Activated T-cell treated with anti-CD3 and anti-CD28 coated beads, Interleukin-2, amount 50 U/mL, for 72 hours (primary cell): Measurements from ENCODE around the gene CDH4. TPM values are rescaled to one million over a fixed set of nuclear protein-coding genes. Genes with fewer than 3 reads are reported as not detected.

Experiments used
- ATAC-seq, 2 donors: fragments of 150-1000 bp; cut with Tn5 transposase; replicated peaks in 1 of 2; 2 replicates each; pipeline ENCODE4 v1.10.0; 2021; ENCODE audit warnings: moderate library complexity in 2 of 2, mild to moderate bottlenecking in 1 of 2
- DNase-seq, 2 donors: peaks; one replicate each; pipeline ENCODE4 v3.0.0; 2021 to 2022; ENCODE audit warnings: mixed read lengths in 1 of 2
- H3K27ac Mint-ChIP-seq: one replicate; pipeline ENCODE4 v1.8.0; 2022; ENCODE audit warnings: mild to moderate bottlenecking, moderate library complexity, mixed read lengths
- H3K27me3 Mint-ChIP-seq: one replicate; pipeline ENCODE4 v1.8.0; 2022; ENCODE audit warnings: low read depth, mixed read lengths
- H3K36me3 Mint-ChIP-seq, 2 donors: one replicate each; pipeline ENCODE4 v1.8.0; 2022; ENCODE audit warnings: mixed read lengths in 2 of 2, mild to moderate bottlenecking in 1 of 2; ENCODE audit not compliant: insufficient read depth in 2 of 2
- H3K4me1 Mint-ChIP-seq: one replicate; pipeline ENCODE4 v1.8.0; 2022; ENCODE audit warnings: low read depth, mixed read lengths
- H3K4me3 Mint-ChIP-seq, 2 donors: one replicate each; pipeline ENCODE4 v1.8.0; 2022; ENCODE audit warnings: mild to moderate bottlenecking in 2 of 2, mixed read lengths in 2 of 2, moderate library complexity in 2 of 2
- H3K9me3 Mint-ChIP-seq, 2 donors: one replicate each; pipeline ENCODE4 v1.8.0; 2022; ENCODE audit warnings: mixed read lengths in 2 of 2
- total RNA-seq, 2 donors: library from RNA; stranded (reverse); gene quantifications; one replicate each; pipeline ENCODE4 v1.2.3, GENCODE V29; 2022

The CDH4 gene
- total RNA-seq, 2 donors from 2014 or later = 0.17 to 0.35 TPM

- no peak for ATAC-seq
- Mint-ChIP-seq H3K9me3 (no peaks in the 10 kb centered on the region), H3K27ac (no peak overlapping the region), H3K27me3 (no peaks in the 10 kb centered on the region), H3K4me3 (no peak overlapping the region), H3K36me3 (no peaks in the 10 kb centered on the region), H3K4me1 (no peaks in the 10 kb centered on the region)
- no peak for DNase-seq
Observed at GRCh38 chr20:61684136-61684535, 432.1 kb downstream of the CDH4 start.

GRCh38 chr20:61684583-61685235, 432.6 kb downstream of the CDH4 start:
- Mint-ChIP-seq H3K27ac (no peak overlapping the region), H3K4me1 (no peaks in the 10 kb centered on the region), H3K27me3 (no peaks in the 10 kb centered on the region), H3K4me3 (no peak overlapping the region), H3K9me3 (no peaks in the 10 kb centered on the region), H3K36me3 (no peaks in the 10 kb centered on the region)
- ATAC-seq = no peak
- DNase-seq = no peak

GRCh38 chr20:61685462-61685861, 433.4 kb downstream of the CDH4 start:
- ATAC-seq (no peak), DNase-seq (no peak)
- no peak overlapping the region for H3K27ac Mint-ChIP-seq
- no peaks in the 10 kb centered on the region for H3K9me3 Mint-ChIP-seq
- no peak overlapping the region for H3K4me3 Mint-ChIP-seq
- H3K4me1 Mint-ChIP-seq = no peaks in the 10 kb centered on the region
- no peaks in the 10 kb centered on the region for H3K36me3 Mint-ChIP-seq
- H3K27me3 Mint-ChIP-seq = no peaks in the 10 kb centered on the region

GRCh38 chr20:61686051-61686936, 434.2 kb downstream of the CDH4 start:
- Mint-ChIP-seq H3K27me3 (no peaks in the 10 kb centered on the region), H3K9me3 (no peaks in the 10 kb centered on the region), H3K4me1 (no peaks in the 10 kb centered on the region), H3K36me3 (no peaks in the 10 kb centered on the region), H3K27ac (no peak overlapping the region), H3K4me3 (no peak overlapping the region)
- no peak for DNase-seq
- no peak for ATAC-seq

GRCh38 chr20:61688411-61688810, 436.4 kb downstream of the CDH4 start:
- Mint-ChIP-seq H3K4me3 (no peak overlapping the region), H3K36me3 (no peaks in the 10 kb centered on the region), H3K27ac (no peak overlapping the region), H3K4me1 (no peaks in the 10 kb centered on the region), H3K9me3 (no peaks in the 10 kb centered on the region), H3K27me3 (no peaks in the 10 kb centered on the region)
- ATAC-seq (no peak), DNase-seq (no peak)

GRCh38 chr20:61690150-61690549, 438.1 kb downstream of the CDH4 start:
- H3K36me3 Mint-ChIP-seq = no peaks in the 10 kb centered on the region
- H3K4me1 Mint-ChIP-seq = no peaks in the 10 kb centered on the region
- H3K27me3 Mint-ChIP-seq = no peaks in the 10 kb centered on the region
- H3K4me3 Mint-ChIP-seq = no peak overlapping the region
- H3K27ac Mint-ChIP-seq = no peak overlapping the region
- DNase-seq = no peak
- H3K9me3 Mint-ChIP-seq = no peaks in the 10 kb centered on the region
- ATAC-seq = no peak

GRCh38 chr20:61690993-61691838, 439.2 kb downstream of the CDH4 start:
- DNase-seq (no peak), ATAC-seq (no peak)
- Mint-ChIP-seq H3K36me3 (no peaks in the 10 kb centered on the region), H3K9me3 (no peaks in the 10 kb centered on the region), H3K27me3 (no peaks in the 10 kb centered on the region), H3K4me3 (no peak overlapping the region), H3K4me1 (no peaks in the 10 kb centered on the region), H3K27ac (no peak overlapping the region)

- Mint-ChIP-seq H3K9me3 (no peaks in the 10 kb centered on the region), H3K27ac (no peak overlapping the region), H3K27me3 (no peaks in the 10 kb centered on the region), H3K36me3 (no peaks in the 10 kb centered on the region), H3K4me1 (no peaks in the 10 kb centered on the region), H3K4me3 (no peak overlapping the region)
- ATAC-seq (no peak), DNase-seq (no peak)
Observed at GRCh38 chr20:61691978-61692377, 439.9 kb downstream of the CDH4 start.

GRCh38 chr20:61692479-61692878, 440.4 kb downstream of the CDH4 start:
- no peaks in the 10 kb centered on the region for H3K4me1 Mint-ChIP-seq
- no peak overlapping the region for H3K27ac Mint-ChIP-seq
- no peaks in the 10 kb centered on the region for H3K36me3 Mint-ChIP-seq
- no peak overlapping the region for H3K4me3 Mint-ChIP-seq
- no peak for ATAC-seq
- DNase-seq = no peak
- H3K27me3 Mint-ChIP-seq = no peaks in the 10 kb centered on the region
- H3K9me3 Mint-ChIP-seq = no peaks in the 10 kb centered on the region

- Mint-ChIP-seq H3K4me1 (no peaks in the 10 kb centered on the region), H3K27ac (no peak overlapping the region), H3K9me3 (no peaks in the 10 kb centered on the region), H3K27me3 (no peaks in the 10 kb centered on the region), H3K4me3 (no peak overlapping the region), H3K36me3 (no peaks in the 10 kb centered on the region)
- ATAC-seq (no peak), DNase-seq (no peak)
Observed at GRCh38 chr20:61693055-61693600, 441.1 kb downstream of the CDH4 start.

GRCh38 chr20:61694682-61695081, 442.6 kb downstream of the CDH4 start:
- Mint-ChIP-seq H3K4me3 (no peak overlapping the region), H3K27ac (no peak overlapping the region), H3K4me1 (no peaks in the 10 kb centered on the region), H3K27me3 (no peaks in the 10 kb centered on the region), H3K36me3 (no peaks in the 10 kb centered on the region), H3K9me3 (no peaks in the 10 kb centered on the region)
- DNase-seq (no peak), ATAC-seq (no peak)

- DNase-seq (no peak), ATAC-seq (no peak)
- H3K27ac Mint-ChIP-seq = no peak overlapping the region
- H3K9me3 Mint-ChIP-seq = no peaks in the 10 kb centered on the region
- no peaks in the 10 kb centered on the region for H3K27me3 Mint-ChIP-seq
- H3K4me3 Mint-ChIP-seq = no peak overlapping the region
- no peaks in the 10 kb centered on the region for H3K36me3 Mint-ChIP-seq
- H3K4me1 Mint-ChIP-seq = no peaks in the 10 kb centered on the region
Observed at GRCh38 chr20:61695741-61696140, 443.7 kb downstream of the CDH4 start.

- no peaks in the 10 kb centered on the region for H3K27me3 Mint-ChIP-seq
- ATAC-seq = no peak
- DNase-seq = no peak
- H3K36me3 Mint-ChIP-seq = no peaks in the 10 kb centered on the region
- no peak overlapping the region for H3K27ac Mint-ChIP-seq
- H3K4me1 Mint-ChIP-seq = no peaks in the 10 kb centered on the region
- no peak overlapping the region for H3K4me3 Mint-ChIP-seq
- no peaks in the 10 kb centered on the region for H3K9me3 Mint-ChIP-seq
Observed at GRCh38 chr20:61696181-61696735, 444.2 kb downstream of the CDH4 start.
